GM10266 (cell line): Measurements from ENCODE around the gene HPS1.
"Not testable (repeated sequence)": the region's sequence is repeated elsewhere in the genome, so short reads cannot be mapped to it uniquely, and the experiment has no call there.

Experiments used
- DNase-seq: peaks from one replicate; pipeline ENCODE4 v3.0.0; 2012; ENCODE audit errors: extremely low spot score
- CTCF ChIP-seq: IDR thresholded peaks from 2 replicates; pipeline ENCODE4 v1.5.1; 2012; ENCODE audit warnings: mild to moderate bottlenecking, low read depth; ENCODE audit not compliant: control insufficient read depth, insufficient read depth; ENCODE audit errors: missing control alignments

Gene HPS1

GRCh38 chr10:98390406-98390805, 56.3 kb downstream of the HPS1 start:
- no peak for DNase-seq
- TF ChIP-seq CTCF = no peak

DNA sequence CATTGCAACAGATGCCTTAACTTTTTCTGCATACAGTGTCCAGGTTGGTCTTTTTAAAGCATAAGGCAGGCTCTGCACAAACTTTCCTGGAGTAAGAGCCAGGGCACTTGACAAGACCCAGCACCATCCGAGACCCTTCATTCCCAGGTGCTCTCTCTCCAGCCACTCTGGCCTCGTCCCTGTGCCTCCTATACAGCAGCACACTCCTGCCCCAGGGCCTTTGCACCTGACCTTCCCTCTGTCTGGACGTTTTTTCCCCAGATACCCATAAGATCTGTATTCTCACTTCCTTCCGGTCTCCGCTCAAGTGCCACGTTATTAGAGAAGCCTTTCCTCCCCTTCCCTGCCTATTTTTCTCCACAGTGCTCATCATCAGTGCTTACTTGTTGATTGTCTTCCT, 57.3 kb downstream of the HPS1 start:
- no peak for DNase-seq
- no peak for TF ChIP-seq CTCF

DNA sequence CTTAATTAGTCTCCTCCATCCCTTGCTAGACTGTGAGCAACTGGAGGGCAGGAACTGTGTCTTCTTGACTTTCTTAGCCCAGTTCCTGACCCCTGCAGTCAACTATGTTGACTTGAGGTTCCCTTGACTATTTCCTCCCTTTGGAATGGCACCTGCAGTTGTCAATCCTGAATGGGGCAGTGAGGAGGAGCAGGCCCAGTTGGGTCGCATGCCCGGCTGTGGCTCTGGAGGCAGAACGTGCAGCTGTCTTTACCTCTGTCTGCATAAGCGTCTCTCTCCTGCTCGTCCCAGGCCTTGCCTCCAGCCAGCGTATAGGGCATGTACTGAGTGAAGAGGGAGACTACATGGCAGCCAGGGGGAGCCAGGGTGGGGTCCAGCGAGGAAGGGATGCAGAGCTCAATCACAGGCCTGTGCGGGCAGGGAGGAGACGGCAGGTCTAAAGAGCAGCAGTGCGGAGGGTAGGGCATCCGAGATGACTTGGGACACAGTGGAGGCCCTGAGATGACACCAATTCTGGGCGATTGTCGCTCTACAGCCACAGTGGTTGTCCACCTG, 58.6 kb downstream of the HPS1 start:
- TF ChIP-seq CTCF = no peak
- DNase-seq = no peak

DNA sequence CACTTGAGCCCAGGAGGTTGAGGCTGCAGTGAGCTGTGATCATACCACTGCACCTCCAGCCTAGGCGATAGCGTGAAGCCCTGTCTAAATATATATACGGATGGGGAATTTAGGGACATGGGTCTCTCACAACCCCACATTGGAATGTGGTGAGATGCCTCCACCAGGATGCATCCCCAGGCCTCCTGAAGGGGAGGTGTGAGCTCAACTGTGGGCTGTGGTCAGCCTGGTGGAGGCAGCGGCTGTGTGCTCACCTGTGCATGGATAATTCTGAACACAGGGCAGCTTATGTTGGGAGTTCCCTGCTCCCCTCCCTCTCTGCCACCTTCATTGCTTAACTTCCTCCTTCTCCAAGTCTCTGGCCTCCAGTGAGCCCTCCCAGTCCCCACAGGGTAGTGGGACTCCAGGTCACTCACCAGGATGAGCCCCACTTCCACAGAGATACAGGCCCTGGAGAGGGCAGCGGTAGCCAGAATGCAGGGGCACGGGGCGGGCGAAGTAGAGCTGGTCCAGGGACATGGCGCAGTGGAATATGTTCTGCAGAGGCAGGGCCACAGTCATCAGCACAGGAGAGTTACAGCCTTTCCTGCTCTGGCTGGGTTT, 62.1 kb downstream of the HPS1 start:
- no peak for DNase-seq
- TF ChIP-seq CTCF = no peak

- DNase-seq = no peak
- no peak for TF ChIP-seq CTCF
Observed at GRCh38 chr10:98383869-98384268, 62.9 kb downstream of the HPS1 start.

DNA sequence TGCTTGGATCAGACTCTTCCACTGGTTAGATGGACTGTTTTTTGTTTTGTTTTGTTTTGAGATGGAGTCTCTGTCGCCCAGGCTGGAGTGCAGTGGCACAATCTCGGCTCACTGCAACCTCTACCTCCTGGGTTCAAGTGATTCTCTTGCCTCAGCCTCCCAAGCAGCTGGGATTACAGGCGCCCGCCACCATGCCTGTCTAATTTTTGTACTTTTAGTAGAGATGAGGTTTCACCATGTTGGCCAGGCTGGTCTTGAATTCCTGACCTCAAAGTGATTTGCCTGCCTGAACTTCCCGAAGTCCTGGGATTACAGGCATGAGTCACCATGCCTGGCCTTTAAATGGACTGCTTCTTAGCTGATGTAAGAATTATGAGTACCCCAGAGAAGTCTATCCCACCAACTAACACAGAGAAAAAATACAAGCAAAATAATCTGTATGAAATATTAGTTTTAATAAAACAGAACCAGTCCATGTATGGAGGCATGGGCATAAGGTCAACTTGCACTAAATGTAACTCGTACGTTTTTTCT, 63.5 kb downstream of the HPS1 start:
- DNase-seq = not testable (repeated sequence)

GRCh38 chr10:98382691-98383101, 64.0 kb downstream of the HPS1 start:
- TF ChIP-seq CTCF = no peak
- DNase-seq = no peak
